ENCODE data around the gene LMBR1. TPM values are rescaled to one million over a fixed set of nuclear protein-coding genes. Genes with fewer than 3 reads are reported as not detected.

LMBR1 gene
- total RNA-seq, 1 experiment from 2014 or later = 91.1 TPM

DNA sequence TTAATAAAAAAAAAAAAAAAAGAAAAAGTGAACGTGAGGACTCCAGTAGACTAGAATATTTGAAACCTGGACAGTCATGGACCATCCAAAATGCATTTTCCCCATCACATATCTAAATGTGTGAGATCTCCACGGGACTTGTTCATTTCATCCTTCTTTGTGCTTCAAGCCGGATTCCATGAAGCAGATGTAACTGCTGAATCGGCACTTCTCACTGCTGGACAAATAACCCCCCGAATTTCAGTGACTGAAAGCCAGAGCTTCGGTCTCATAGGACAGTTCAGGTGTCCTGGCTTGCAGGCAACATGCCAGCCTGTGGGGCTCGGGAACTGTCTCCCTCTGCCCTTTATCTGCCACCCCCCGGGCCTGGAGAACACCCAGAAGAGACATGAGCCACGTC is 219.1 kb downstream of the LMBR1 start:
- BruUV-seq (replicated peaks) = no TSS peak
- CTCF ChIA-PET = no interaction called here
- no peak overlapping the region for H3K27ac Mint-ChIP-seq (ENCODE audit: unreplicated experiment)

DNA sequence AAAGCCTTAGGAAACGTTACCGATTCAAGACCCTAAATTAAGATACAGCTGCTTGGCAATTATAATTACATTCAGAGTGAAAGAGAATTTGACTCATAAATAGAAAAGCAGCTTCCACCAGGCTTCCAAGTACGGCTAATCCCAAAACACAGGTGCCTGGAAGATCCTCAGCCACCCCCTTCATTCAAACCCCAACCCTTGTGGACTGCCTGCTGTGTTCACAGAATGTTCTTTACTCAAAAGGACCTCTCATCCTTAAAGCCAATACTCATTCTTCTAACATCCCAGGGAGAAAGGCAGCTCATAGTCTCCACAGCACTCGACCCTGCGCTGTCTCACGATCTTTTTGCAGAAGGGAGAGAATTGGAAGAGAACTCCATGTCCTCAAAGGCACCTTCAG is 219.5 kb downstream of the LMBR1 start:
- TF ChIP-seq, protein P1, sequence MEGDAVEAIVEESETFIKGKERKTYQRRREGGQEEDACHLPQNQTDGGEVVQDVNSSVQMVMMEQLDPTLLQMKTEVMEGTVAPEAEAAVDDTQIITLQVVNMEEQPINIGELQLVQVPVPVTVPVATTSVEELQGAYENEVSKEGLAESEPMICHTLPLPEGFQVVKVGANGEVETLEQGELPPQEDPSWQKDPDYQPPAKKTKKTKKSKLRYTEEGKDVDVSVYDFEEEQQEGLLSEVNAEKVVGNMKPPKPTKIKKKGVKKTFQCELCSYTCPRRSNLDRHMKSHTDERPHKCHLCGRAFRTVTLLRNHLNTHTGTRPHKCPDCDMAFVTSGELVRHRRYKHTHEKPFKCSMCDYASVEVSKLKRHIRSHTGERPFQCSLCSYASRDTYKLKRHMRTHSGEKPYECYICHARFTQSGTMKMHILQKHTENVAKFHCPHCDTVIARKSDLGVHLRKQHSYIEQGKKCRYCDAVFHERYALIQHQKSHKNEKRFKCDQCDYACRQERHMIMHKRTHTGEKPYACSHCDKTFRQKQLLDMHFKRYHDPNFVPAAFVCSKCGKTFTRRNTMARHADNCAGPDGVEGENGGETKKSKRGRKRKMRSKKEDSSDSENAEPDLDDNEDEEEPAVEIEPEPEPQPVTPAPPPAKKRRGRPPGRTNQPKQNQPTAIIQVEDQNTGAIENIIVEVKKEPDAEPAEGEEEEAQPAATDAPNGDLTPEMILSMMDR (IDR thresholded peaks at IDR 0.05; ENCODE audit: unreplicated experiment) = no peak
- Mint-ChIP-seq H3K36me3 (ENCODE audit: insufficient read depth, unreplicated experiment) (no peaks in the 10 kb centered on the region), H3K4me3 (ENCODE audit: low read depth, unreplicated experiment) (no peak overlapping the region), H3K4me1 (ENCODE audit: low read depth, unreplicated experiment) (no peaks in the 10 kb centered on the region), H3K9me3 (ENCODE audit: low read depth, unreplicated experiment) (no peaks in the 10 kb centered on the region), H3K27ac (ENCODE audit: unreplicated experiment) (no peak overlapping the region), H3K27me3 (ENCODE audit: unreplicated experiment) (no peaks in the 10 kb centered on the region)
- intact Hi-C loops (cut with micrococcal nuclease; ENCODE audit: unreplicated experiment) = no loop called here
- CTCF ChIA-PET = no interaction called here
- DNase-seq = no peak
- no TSS peak for BruUV-seq (replicated peaks)

More for the DNA sequence above, 219.1 kb downstream of the LMBR1 start:
- DNase-seq = no peak
- TF ChIP-seq, protein P1 (IDR thresholded peaks at IDR 0.05; ENCODE audit: unreplicated experiment) = no peak
- Mint-ChIP-seq H3K36me3 (ENCODE audit: insufficient read depth, unreplicated experiment) (no peaks in the 10 kb centered on the region), H3K4me3 (ENCODE audit: low read depth, unreplicated experiment) (no peak overlapping the region), H3K9me3 (ENCODE audit: low read depth, unreplicated experiment) (no peaks in the 10 kb centered on the region), H3K4me1 (ENCODE audit: low read depth, unreplicated experiment) (no peaks in the 10 kb centered on the region), H3K27me3 (ENCODE audit: unreplicated experiment) (no peaks in the 10 kb centered on the region)
- intact Hi-C loops (cut with micrococcal nuclease; ENCODE audit: unreplicated experiment) = no loop called here

DNA sequence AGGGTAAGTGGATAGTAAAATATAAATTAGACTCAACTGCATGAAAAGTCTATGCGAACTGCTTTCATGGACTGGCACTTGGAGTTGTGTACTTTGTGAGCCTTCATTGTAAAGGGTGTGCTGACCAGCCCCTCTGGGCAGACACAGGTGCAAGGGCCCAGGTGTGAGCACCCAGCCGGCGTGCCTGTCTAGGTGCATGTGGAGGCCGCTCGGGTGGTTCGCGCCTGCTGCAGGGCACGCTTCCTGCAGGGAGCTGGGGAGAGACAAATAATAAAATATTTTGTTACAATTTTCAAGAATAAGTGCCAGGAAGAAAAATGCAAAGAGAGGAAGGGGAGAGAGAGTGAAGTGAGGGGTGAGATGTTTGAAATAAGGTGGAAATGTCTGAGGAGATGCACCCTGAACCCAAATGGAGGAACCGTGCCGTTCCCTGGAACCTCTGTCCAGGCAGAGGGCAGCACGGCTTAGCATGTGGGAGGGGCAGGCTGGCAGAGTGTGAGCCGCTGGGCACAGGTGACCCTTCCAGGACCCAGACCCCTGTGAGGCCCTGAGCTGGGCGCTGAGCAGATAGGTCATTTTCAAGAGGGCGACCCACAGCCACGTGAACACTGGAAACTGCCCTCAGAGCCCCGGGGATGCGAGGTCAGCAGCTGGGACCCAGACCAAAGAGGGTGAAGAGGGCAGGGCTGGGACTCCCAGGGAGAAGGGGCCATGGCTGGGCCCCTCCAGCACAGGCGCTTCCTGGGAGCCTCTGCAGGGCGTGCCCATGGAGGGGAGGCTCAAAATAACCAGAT is 223.8 kb downstream of the LMBR1 start:
- Mint-ChIP-seq H3K4me1 (ENCODE audit: low read depth, unreplicated experiment) (no peaks in the 10 kb centered on the region), H3K9me3 (ENCODE audit: low read depth, unreplicated experiment) (no peaks in the 10 kb centered on the region), H3K27me3 (ENCODE audit: unreplicated experiment) (no peaks in the 10 kb centered on the region), H3K36me3 (ENCODE audit: insufficient read depth, unreplicated experiment) (no peaks in the 10 kb centered on the region), H3K4me3 (ENCODE audit: low read depth, unreplicated experiment) (no peak overlapping the region), H3K27ac (ENCODE audit: unreplicated experiment) (no peak overlapping the region)
- intact Hi-C loops (cut with micrococcal nuclease; ENCODE audit: unreplicated experiment) = no loop called here
- CTCF ChIA-PET = no interaction called here
- BruUV-seq (replicated peaks) = no TSS peak
- DNase-seq = no peak
- TF ChIP-seq, protein P1 (IDR thresholded peaks at IDR 0.05; ENCODE audit: unreplicated experiment) = no peak

DNA sequence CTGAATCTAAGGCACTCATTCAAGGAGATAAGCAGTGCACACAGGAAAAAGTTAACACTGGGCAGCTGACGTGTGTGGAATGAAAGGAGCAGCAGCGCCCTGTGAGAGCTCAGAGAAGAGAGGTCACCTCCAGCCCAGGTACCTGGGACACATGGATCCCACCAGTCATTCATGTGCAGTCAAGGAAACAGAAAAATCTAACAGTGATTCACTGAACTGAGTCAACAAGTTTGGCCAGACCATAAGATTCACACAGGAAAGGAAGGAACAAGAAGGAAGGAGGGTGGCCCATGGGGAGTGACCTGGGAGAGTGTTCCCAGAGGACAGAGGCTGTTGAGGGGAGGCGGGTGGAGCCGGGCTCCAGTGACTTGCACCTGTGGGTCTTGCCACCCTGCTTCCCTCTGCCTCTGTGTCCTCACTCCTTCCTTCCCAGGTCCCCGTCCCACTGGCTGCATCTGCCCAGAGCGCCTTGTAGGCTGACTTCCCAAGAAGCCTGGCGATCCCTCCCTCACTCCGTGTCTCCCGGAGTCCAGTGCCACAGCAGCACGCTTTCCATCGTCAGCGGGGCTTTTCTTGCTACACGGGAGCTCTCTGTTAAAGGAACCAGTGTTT is 224.7 kb downstream of the LMBR1 start:
- intact Hi-C loops (cut with micrococcal nuclease; ENCODE audit: unreplicated experiment) = no loop called here
- TF ChIP-seq, protein P1 (IDR thresholded peaks at IDR 0.05; ENCODE audit: unreplicated experiment) = no peak
- no TSS peak for BruUV-seq (replicated peaks)
- Mint-ChIP-seq H3K4me1 (ENCODE audit: low read depth, unreplicated experiment) (no peaks in the 10 kb centered on the region), H3K9me3 (ENCODE audit: low read depth, unreplicated experiment) (no peaks in the 10 kb centered on the region), H3K27ac (ENCODE audit: unreplicated experiment) (no peak overlapping the region), H3K4me3 (ENCODE audit: low read depth, unreplicated experiment) (no peak overlapping the region), H3K36me3 (ENCODE audit: insufficient read depth, unreplicated experiment) (peaks cover 7% of the 10 kb centered on the region), H3K27me3 (ENCODE audit: unreplicated experiment) (no peaks in the 10 kb centered on the region)
- DNase-seq = no peak
- CTCF ChIA-PET = no interaction called here

Data from Calu3 (cell line).